Small intestine (tissue), 4 donors: ENCODE results near the gene PDE11A. TPM values are rescaled to one million over a fixed set of nuclear protein-coding genes. Genes with fewer than 3 reads are reported as not detected.

ENCODE experiments used
- polyA plus RNA-seq, 4 donors: library from polyadenylated mRNA; stranded (reverse) in 3 of 4; unstranded in 1 of 4; fragments of 200-250 nt in 3 of 4; fragments of 120-200 nt in 1 of 4; gene quantifications; one replicate each; pipeline versions ENCODE4 v1.2.1 to v1.2.3, GENCODE V29; 2013
- donor health status: healthy with polysubstance abuse.
- donor health status: Bipolar disorder and iron deficiency.
- donor health status: healthy.

PDE11A gene
- polyA plus RNA-seq, 4 donors = 0.27 to 3.8 (median 0.84) TPM

Other genes starting within 250 kb of the PDE11A start
- gene RBM45, start 39.7 kb upstream of the PDE11A start, polyA plus RNA-seq = 10 to 100 TPM; 10.6 to 13.7 (median 13.0) TPM
- 1 to 10 TPM in 3 of 4 donors, under 1 TPM in 1; 0.87 to 4.4 (median 1.5) TPM for gene OSBPL6, start 121.7 kb upstream of the PDE11A start, polyA plus RNA-seq